Central memory CD8-positive, alpha-beta T cell (primary cell): ENCODE data around the gene EHD3.

ENCODE experiments used
- ATAC-seq: fragments of 150-1000 bp; cut with Tn5 transposase; replicated peaks from 2 replicates; pipeline ENCODE4 v1.10.0; 2022; ENCODE audit warnings: mild to moderate bottlenecking, moderate FRiP score, moderate number of reproducible peaks; ENCODE audit not compliant: poor library complexity, severe bottlenecking; ENCODE audit errors: extremely low read depth
- DNase-seq, 2 donors: peaks; one replicate each; pipeline ENCODE4 v3.0.0; 2021; ENCODE audit warnings: low spot score in 2 of 2
- H3K27ac Mint-ChIP-seq: one replicate; pipeline ENCODE4 v1.8.0; 2022; ENCODE audit warnings: low read depth, mild to moderate bottlenecking, moderate library complexity, mixed read lengths
- H3K27me3 Mint-ChIP-seq: one replicate; pipeline ENCODE4 v1.8.0; 2022; ENCODE audit warnings: mixed read lengths
- H3K36me3 Mint-ChIP-seq: one replicate; pipeline ENCODE4 v1.8.0; 2022; ENCODE audit warnings: mild to moderate bottlenecking, moderate library complexity, mixed read lengths; ENCODE audit not compliant: insufficient read depth
- H3K4me1 Mint-ChIP-seq: one replicate; pipeline ENCODE4 v1.8.0; 2022; ENCODE audit warnings: mixed read lengths
- H3K4me3 Mint-ChIP-seq: one replicate; pipeline ENCODE4 v1.8.0; 2022; ENCODE audit warnings: mild to moderate bottlenecking, moderate library complexity, mixed read lengths
- H3K9me3 Mint-ChIP-seq: one replicate; pipeline ENCODE4 v1.8.0; 2022; ENCODE audit warnings: mixed read lengths

Gene EHD3

GRCh38 chr2:31240381-31241365 is 6.7 kb downstream of the EHD3 start:
- ATAC-seq (no peak), DNase-seq (no peak)
- no peaks in the 10 kb centered on the region for H3K27me3 Mint-ChIP-seq
- H3K4me1 Mint-ChIP-seq, result peaks cover 29% of the 10 kb centered on the region
- no peaks in the 10 kb centered on the region for H3K36me3 Mint-ChIP-seq
- H3K4me3 Mint-ChIP-seq, result no peak overlapping the region
- H3K9me3 Mint-ChIP-seq, result no peaks in the 10 kb centered on the region
- H3K27ac Mint-ChIP-seq, result no peak overlapping the region

DNA sequence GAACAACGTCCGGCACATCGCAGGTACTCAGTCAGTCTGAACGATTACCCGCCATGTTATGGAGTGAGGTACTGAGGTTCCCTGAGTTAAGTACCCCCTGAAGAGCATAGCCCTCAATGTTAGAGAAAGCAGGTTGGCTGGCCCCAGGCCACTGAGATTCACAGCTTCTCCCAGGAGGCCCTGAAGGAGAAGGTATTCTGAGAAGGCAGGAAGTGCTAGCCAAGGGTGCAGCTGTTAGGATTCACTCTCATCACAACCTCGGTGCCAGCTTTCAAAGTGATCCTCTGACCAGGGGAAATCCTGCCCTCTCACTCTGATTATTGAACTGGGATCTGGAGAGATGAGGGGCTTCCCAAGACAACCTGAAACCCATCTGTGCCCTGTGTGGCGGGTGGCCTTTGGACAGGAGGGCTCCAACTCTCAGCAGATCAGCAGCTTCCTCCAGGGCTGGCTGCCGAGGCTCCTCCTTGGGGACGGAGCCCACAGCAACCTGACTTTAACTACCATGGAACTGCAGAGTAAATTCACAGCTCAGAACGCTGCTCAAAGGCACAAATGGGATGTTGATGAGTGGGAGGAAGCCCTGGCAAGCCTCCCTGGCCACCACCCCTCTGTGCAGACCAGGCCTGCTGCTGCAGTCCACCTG is 7.8 kb downstream of the EHD3 start:
- no peak overlapping the region for H3K4me3 Mint-ChIP-seq
- no peaks in the 10 kb centered on the region for H3K36me3 Mint-ChIP-seq
- ATAC-seq, result no peak
- no peaks in the 10 kb centered on the region for H3K9me3 Mint-ChIP-seq
- no peak overlapping the region for H3K27ac Mint-ChIP-seq
- no peaks in the 10 kb centered on the region for H3K27me3 Mint-ChIP-seq
- DNase-seq, result no peak
- H3K4me1 Mint-ChIP-seq, result peaks cover 21% of the 10 kb centered on the region

- peaks cover 15% of the 10 kb centered on the region for H3K4me1 Mint-ChIP-seq
- no peaks in the 10 kb centered on the region for H3K36me3 Mint-ChIP-seq
These were observed 9.1 kb downstream of the EHD3 start for GRCh38 chr2:31243053-31243452.

DNA sequence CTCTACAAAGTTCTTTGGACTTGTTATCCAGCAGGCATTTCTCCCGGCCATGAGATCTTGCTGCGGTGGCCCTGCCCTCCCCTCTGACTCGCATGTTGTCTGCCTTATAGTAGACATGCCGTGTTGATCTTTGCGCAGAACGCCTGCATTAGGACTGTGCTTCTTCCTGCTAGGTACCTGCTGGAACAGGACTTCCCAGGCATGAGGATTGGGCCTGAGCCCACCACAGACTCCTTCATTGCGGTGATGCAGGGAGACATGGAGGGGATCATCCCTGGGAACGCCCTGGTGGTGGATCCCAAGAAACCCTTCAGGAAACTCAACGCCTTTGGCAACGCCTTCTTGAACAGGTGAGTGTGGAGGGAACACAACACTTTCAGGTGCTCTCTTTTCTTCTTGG is 10.1 kb downstream of the EHD3 start:
- Mint-ChIP-seq H3K36me3 (no peaks in the 10 kb centered on the region), H3K27me3 (no peaks in the 10 kb centered on the region), H3K4me1 (peaks cover 8% of the 10 kb centered on the region), H3K9me3 (no peaks in the 10 kb centered on the region), H3K27ac (no peak overlapping the region), H3K4me3 (no peak overlapping the region)
- DNase-seq (no peak), ATAC-seq (no peak)

More at GRCh38 chr2:31243053-31243452, 9.1 kb downstream of the EHD3 start:
- no peaks in the 10 kb centered on the region for H3K27me3 Mint-ChIP-seq
- H3K4me3 Mint-ChIP-seq, result no peak overlapping the region
- DNase-seq, result no peak
- ATAC-seq, result no peak
- no peak overlapping the region for H3K27ac Mint-ChIP-seq
- no peaks in the 10 kb centered on the region for H3K9me3 Mint-ChIP-seq

- ATAC-seq (no peak), DNase-seq (no peak)
- no peak overlapping the region for H3K27ac Mint-ChIP-seq
- no peaks in the 10 kb centered on the region for H3K27me3 Mint-ChIP-seq
- H3K9me3 Mint-ChIP-seq, result no peaks in the 10 kb centered on the region
- H3K4me3 Mint-ChIP-seq, result no peak overlapping the region
- H3K4me1 Mint-ChIP-seq, result no peaks in the 10 kb centered on the region
- H3K36me3 Mint-ChIP-seq, result no peaks in the 10 kb centered on the region
These were observed 12.4 kb downstream of the EHD3 start for GRCh38 chr2:31246184-31246852.

DNA sequence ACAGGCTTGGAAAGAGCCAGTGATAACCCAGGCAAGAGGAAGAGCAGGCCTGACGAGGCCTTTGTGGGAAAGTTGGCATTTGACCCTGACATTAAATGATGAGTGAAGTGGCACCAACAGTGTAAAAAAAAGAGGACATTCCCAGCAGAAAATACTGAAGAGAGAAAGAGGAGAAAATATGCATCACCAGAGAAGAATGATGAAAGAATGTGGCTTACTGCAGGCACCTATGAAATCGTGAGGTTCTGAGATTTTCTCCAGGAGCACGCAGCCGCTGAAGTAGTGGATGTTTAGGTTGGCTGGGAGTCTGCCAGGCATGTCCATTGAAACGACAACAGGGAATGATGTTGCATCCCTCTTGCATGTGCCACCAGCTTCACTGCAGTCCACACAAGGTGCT is 13.8 kb downstream of the EHD3 start:
- H3K4me1 Mint-ChIP-seq, result no peaks in the 10 kb centered on the region
- no peak overlapping the region for H3K4me3 Mint-ChIP-seq
- DNase-seq (no peak), ATAC-seq (no peak)
- H3K27ac Mint-ChIP-seq, result no peak overlapping the region
- no peaks in the 10 kb centered on the region for H3K36me3 Mint-ChIP-seq
- H3K27me3 Mint-ChIP-seq, result no peaks in the 10 kb centered on the region
- H3K9me3 Mint-ChIP-seq, result no peaks in the 10 kb centered on the region

DNA sequence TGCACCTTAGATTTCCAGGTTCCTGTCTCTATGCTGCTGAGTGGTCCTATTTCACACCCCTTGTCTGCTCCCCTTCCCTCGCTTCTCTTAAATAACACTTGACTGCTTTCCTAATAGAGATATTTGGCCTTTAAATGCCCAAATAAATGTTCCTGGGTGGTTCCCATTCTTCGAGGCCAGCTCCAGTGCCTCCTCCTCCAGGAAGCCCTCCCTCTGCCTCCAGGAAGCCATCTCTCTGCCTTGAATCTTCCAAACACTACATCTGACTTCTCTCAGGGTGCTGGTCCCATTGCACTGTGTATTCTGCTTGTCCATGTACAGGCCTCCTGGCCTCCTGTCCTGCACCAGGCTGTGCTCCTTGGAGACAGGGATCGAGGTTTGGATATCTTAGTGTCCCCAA is 14.2 kb downstream of the EHD3 start:
- no peaks in the 10 kb centered on the region for H3K27me3 Mint-ChIP-seq
- no peak overlapping the region for H3K4me3 Mint-ChIP-seq
- no peaks in the 10 kb centered on the region for H3K4me1 Mint-ChIP-seq
- H3K9me3 Mint-ChIP-seq, result no peaks in the 10 kb centered on the region
- DNase-seq, result no peak
- no peaks in the 10 kb centered on the region for H3K36me3 Mint-ChIP-seq
- ATAC-seq, result no peak
- no peak overlapping the region for H3K27ac Mint-ChIP-seq

DNA sequence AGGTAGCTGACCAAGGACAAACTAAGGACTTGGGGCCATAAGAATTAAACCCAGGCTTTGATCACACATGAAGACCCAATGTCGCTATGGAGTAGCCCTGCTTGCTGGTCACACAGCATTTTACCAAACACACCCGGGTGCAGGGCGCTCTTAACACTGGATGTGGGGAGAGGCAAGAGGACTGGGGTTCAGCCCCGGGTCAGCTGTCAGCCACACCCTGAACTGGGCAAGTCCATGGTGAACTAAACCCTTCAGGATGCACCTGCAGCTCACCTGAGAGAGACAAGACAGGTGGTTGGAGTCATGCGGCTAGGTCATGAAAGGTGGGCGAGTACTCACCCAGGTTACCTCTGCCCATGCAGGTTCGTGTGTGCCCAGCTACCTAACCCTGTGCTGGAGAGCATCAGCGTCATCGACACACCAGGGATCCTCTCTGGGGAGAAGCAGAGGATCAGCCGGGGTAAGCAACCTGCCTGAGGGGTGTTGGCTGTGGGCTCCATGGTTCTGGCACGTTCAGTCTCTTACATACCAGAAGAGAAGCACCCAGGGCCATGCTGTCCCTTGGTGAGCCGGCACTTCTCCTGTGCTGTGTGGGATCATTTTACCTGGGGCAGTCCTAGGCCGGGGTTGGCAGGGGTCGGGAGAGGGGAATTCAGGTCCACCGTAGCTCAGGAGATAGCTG is 15.2 kb downstream of the EHD3 start:
- Mint-ChIP-seq H3K27ac (no peak overlapping the region), H3K4me1 (no peaks in the 10 kb centered on the region), H3K4me3 (no peak overlapping the region), H3K9me3 (no peaks in the 10 kb centered on the region), H3K27me3 (no peaks in the 10 kb centered on the region), H3K36me3 (no peaks in the 10 kb centered on the region)
- ATAC-seq (no peak), DNase-seq (no peak)

- Mint-ChIP-seq H3K9me3 (no peaks in the 10 kb centered on the region), H3K4me1 (no peaks in the 10 kb centered on the region), H3K4me3 (no peak overlapping the region), H3K27ac (no peak overlapping the region), H3K27me3 (no peaks in the 10 kb centered on the region), H3K36me3 (no peaks in the 10 kb centered on the region)
- ATAC-seq (no peak), DNase-seq (no peak)
These were observed 17.1 kb downstream of the EHD3 start for GRCh38 chr2:31251018-31251417.

GRCh38 chr2:31251851-31252250 is 17.9 kb downstream of the EHD3 start:
- Mint-ChIP-seq H3K27ac (no peak overlapping the region), H3K36me3 (no peaks in the 10 kb centered on the region), H3K9me3 (no peaks in the 10 kb centered on the region), H3K27me3 (no peaks in the 10 kb centered on the region), H3K4me1 (no peaks in the 10 kb centered on the region), H3K4me3 (no peak overlapping the region)
- DNase-seq (no peak), ATAC-seq (no peak)

DNA sequence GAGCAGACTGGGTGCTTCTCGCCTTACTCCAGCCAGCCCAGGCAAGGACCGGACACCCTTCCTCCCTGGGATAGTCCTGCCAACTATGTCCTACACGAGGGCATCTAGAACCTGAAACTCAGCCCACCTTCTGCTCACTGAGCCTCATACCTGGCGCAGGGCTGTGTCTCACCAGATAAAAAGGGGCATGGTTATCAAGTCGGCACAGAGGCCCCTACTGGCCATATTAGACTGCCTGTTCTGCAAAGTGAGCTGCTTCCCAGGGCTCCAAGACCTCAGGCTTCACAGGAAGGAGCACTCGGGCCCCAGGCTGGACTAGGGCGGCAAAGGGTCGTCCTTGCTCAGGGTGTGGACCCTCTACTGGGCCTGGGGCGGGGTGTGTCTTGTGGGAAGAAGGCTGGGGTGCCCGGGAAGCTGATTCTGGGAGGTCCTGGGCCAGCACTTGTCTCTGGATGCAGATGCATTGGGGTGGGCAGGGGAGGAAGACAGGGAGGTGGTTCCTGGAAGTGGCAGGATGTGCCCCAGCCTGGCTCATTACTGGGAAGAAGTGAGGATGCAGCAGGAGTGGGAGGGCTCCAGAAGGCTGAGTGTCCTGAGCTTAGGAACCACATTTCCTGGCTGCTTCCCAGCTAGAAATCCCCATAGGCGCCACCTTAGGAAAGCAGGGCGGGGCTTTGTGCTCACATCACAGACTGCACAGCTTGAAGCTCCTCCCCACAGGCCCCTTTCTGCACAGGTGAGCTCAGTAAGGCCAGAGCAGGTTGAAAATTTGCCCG is 19.6 kb downstream of the EHD3 start:
- Mint-ChIP-seq H3K4me1 (peaks cover 4% of the 10 kb centered on the region), H3K36me3 (no peaks in the 10 kb centered on the region), H3K9me3 (no peaks in the 10 kb centered on the region), H3K27me3 (no peaks in the 10 kb centered on the region), H3K4me3 (no peak overlapping the region), H3K27ac (no peak overlapping the region)
- ATAC-seq (no peak), DNase-seq (no peak)
